Measurements from ENCODE around the gene PAM16. TPM values are rescaled to one million over a fixed set of nuclear protein-coding genes. Genes with fewer than 3 reads are reported as not detected.

Gene PAM16
- polyA plus RNA-seq, 1 donor from 2014 or later: 145 TPM

DNA sequence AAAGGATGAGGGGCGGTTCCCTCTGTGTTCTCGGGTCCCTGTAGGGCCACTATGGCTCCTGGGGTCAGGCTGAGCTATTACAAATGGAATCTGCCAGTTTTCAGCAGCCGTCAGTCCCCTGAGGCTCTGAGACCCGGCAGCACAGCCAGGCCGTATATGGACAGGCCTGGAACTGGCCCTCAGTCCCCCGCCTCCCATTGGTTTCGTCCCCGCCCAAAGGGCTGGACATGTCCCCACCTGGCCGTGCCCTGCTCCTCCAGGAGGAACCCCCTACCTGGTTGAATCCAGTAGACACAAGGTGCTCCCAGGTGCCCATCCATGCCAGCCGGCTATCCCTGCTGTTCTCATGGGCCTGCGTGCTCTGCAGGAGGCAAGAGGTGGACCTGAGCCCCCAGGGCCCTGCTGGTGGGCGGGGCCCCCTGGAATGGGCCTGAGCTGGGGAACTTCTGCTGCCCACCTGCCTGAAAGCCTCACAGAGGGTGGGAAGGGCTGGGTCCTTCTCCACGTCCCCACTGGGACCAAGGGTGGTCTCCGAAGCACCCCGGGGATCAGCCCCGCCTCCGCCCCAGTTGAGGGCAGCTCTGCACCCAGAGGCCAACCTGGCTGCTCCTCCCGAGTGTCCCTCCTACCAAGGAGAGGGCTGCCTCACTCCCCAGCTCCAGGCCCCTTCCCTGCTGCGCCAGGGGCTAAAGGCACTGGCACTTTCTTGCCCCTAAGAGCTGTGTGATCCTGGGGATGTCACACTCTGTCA is 37.3 kb upstream of the PAM16 start:
- no peak for TF ChIP-seq SMC3 (conservative IDR thresholded peaks at IDR 0.05; ENCODE audit: poor library complexity)
- TF ChIP-seq MXI1 (conservative IDR thresholded peaks at IDR 0.05; ENCODE audit: poor library complexity, severe bottlenecking): no peak
- TF ChIP-seq, protein P1, sequence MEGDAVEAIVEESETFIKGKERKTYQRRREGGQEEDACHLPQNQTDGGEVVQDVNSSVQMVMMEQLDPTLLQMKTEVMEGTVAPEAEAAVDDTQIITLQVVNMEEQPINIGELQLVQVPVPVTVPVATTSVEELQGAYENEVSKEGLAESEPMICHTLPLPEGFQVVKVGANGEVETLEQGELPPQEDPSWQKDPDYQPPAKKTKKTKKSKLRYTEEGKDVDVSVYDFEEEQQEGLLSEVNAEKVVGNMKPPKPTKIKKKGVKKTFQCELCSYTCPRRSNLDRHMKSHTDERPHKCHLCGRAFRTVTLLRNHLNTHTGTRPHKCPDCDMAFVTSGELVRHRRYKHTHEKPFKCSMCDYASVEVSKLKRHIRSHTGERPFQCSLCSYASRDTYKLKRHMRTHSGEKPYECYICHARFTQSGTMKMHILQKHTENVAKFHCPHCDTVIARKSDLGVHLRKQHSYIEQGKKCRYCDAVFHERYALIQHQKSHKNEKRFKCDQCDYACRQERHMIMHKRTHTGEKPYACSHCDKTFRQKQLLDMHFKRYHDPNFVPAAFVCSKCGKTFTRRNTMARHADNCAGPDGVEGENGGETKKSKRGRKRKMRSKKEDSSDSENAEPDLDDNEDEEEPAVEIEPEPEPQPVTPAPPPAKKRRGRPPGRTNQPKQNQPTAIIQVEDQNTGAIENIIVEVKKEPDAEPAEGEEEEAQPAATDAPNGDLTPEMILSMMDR (IDR thresholded peaks at IDR 0.05; ENCODE audit: poor library complexity, severe bottlenecking): no peak
- no peak for TF ChIP-seq EZH2 (IDR thresholded peaks at IDR 0.05; ENCODE audit: borderline replicate concordance, insufficient read depth, low read length, poor library complexity, severe bottlenecking)
- no peak for TF ChIP-seq TAF1 (IDR thresholded peaks at IDR 0.05; ENCODE audit: low read depth)
- TF ChIP-seq RAD21 (conservative IDR thresholded peaks at IDR 0.05): no peak
- TF ChIP-seq, protein P2, sequence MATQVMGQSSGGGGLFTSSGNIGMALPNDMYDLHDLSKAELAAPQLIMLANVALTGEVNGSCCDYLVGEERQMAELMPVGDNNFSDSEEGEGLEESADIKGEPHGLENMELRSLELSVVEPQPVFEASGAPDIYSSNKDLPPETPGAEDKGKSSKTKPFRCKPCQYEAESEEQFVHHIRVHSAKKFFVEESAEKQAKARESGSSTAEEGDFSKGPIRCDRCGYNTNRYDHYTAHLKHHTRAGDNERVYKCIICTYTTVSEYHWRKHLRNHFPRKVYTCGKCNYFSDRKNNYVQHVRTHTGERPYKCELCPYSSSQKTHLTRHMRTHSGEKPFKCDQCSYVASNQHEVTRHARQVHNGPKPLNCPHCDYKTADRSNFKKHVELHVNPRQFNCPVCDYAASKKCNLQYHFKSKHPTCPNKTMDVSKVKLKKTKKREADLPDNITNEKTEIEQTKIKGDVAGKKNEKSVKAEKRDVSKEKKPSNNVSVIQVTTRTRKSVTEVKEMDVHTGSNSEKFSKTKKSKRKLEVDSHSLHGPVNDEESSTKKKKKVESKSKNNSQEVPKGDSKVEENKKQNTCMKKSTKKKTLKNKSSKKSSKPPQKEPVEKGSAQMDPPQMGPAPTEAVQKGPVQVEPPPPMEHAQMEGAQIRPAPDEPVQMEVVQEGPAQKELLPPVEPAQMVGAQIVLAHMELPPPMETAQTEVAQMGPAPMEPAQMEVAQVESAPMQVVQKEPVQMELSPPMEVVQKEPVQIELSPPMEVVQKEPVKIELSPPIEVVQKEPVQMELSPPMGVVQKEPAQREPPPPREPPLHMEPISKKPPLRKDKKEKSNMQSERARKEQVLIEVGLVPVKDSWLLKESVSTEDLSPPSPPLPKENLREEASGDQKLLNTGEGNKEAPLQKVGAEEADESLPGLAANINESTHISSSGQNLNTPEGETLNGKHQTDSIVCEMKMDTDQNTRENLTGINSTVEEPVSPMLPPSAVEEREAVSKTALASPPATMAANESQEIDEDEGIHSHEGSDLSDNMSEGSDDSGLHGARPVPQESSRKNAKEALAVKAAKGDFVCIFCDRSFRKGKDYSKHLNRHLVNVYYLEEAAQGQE (IDR thresholded peaks at IDR 0.05; ENCODE audit: borderline replicate concordance): no peak
- no peak for TF ChIP-seq POLR2AphosphoS5 (IDR thresholded peaks at IDR 0.05)
- TF ChIP-seq EP300 (conservative IDR thresholded peaks at IDR 0.05; ENCODE audit: poor library complexity, severe bottlenecking): no peak
- H3K79me2 ChIP-seq (replicated peaks; ENCODE audit: insufficient read depth, low read length): no peaks in the 10 kb centered on the region
- H3K36me3 ChIP-seq (ENCODE audit: insufficient read depth, low read length): no peaks in the 10 kb centered on the region
- H3K4me3 ChIP-seq (ENCODE audit: low read length): no peak overlapping the region
- H4K20me1 ChIP-seq (ENCODE audit: insufficient read depth): no peaks in the 10 kb centered on the region
- no peaks in the 10 kb centered on the region for H3K9me2 ChIP-seq (ENCODE audit: insufficient read depth, low read length)
- H3K4me2 ChIP-seq (ENCODE audit: low read length): no peak overlapping the region
- H2AFZ ChIP-seq (ENCODE audit: low read depth, low read length): no peak overlapping the region
- no peaks in the 10 kb centered on the region for H3K27me3 ChIP-seq (ENCODE audit: insufficient read depth, low read depth, low read length)
- no peak overlapping the region for H3K9ac ChIP-seq (ENCODE audit: low read length)
- no peak overlapping the region for H3K27ac ChIP-seq (ENCODE audit: low read length)
- no peaks in the 10 kb centered on the region for H3F3A ChIP-seq (ENCODE audit: insufficient read depth, low read length, poor library complexity, severe bottlenecking)
- H3K9me3 ChIP-seq (ENCODE audit: low read length): no peaks in the 10 kb centered on the region

DNA sequence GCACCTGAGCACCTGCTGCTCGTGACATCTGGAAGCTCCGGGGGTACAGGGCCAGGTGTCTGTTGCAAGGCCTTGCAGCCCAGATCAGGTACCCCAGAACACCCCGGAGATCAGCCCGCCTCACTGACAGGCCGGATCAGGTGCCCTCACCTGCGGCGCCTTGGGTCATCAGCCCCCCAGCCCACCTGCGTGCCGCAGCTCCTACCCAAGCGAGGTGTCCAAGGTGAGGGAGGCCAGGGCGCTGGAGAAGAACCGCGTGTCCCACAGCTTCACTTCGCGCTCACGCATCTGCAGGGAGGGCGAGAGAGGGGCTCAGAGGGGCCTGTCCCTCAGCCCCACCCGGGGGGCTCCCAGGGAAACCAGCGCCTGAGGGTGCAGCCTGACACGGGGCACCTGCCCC is 36.7 kb upstream of the PAM16 start:
- Histone ChIP-seq H3K36me3 (ENCODE audit: insufficient read depth, low read length) (no peaks in the 10 kb centered on the region), H3K9ac (ENCODE audit: low read length) (no peak overlapping the region)

More for the DNA sequence above, 36.7 kb upstream of the PAM16 start:
- Histone ChIP-seq H4K20me1 (ENCODE audit: insufficient read depth) (no peaks in the 10 kb centered on the region), H3K4me3 (ENCODE audit: low read length) (no peak overlapping the region), H3K9me2 (ENCODE audit: insufficient read depth, low read length) (no peaks in the 10 kb centered on the region), H3K27ac (ENCODE audit: low read length) (no peak overlapping the region), H3K79me2 (replicated peaks; ENCODE audit: insufficient read depth, low read length) (no peaks in the 10 kb centered on the region), H3F3A (ENCODE audit: insufficient read depth, low read length, poor library complexity, severe bottlenecking) (no peaks in the 10 kb centered on the region), H3K4me2 (ENCODE audit: low read length) (no peak overlapping the region), H3K27me3 (ENCODE audit: insufficient read depth, low read depth, low read length) (no peaks in the 10 kb centered on the region), H3K9me3 (ENCODE audit: low read length) (no peaks in the 10 kb centered on the region), H2AFZ (ENCODE audit: low read depth, low read length) (no peak overlapping the region)
- TF ChIP-seq EP300 (conservative IDR thresholded peaks at IDR 0.05; ENCODE audit: poor library complexity, severe bottlenecking): no peak
- TF ChIP-seq, protein P2 (IDR thresholded peaks at IDR 0.05; ENCODE audit: borderline replicate concordance): no peak
- no peak for TF ChIP-seq SMC3 (conservative IDR thresholded peaks at IDR 0.05; ENCODE audit: poor library complexity)
- TF ChIP-seq, protein P1 (IDR thresholded peaks at IDR 0.05; ENCODE audit: poor library complexity, severe bottlenecking): no peak
- TF ChIP-seq EZH2 (IDR thresholded peaks at IDR 0.05; ENCODE audit: borderline replicate concordance, insufficient read depth, low read length, poor library complexity, severe bottlenecking): no peak
- no peak for TF ChIP-seq MXI1 (conservative IDR thresholded peaks at IDR 0.05; ENCODE audit: poor library complexity, severe bottlenecking)
- TF ChIP-seq TAF1 (IDR thresholded peaks at IDR 0.05; ENCODE audit: low read depth): no peak
- no peak for TF ChIP-seq RAD21 (conservative IDR thresholded peaks at IDR 0.05)
- TF ChIP-seq POLR2AphosphoS5 (IDR thresholded peaks at IDR 0.05): no peak
